ENCODE measurements around the gene AHDC1. TPM values are rescaled to one million over a fixed set of nuclear protein-coding genes. Genes with fewer than 3 reads are reported as not detected.
A peak's percentile ranks its signal among the peaks of the same experiment; 100 is the strongest.

AHDC1 gene
- total RNA-seq, 1 donor from 2014 or later, result 23.7 TPM

DNA sequence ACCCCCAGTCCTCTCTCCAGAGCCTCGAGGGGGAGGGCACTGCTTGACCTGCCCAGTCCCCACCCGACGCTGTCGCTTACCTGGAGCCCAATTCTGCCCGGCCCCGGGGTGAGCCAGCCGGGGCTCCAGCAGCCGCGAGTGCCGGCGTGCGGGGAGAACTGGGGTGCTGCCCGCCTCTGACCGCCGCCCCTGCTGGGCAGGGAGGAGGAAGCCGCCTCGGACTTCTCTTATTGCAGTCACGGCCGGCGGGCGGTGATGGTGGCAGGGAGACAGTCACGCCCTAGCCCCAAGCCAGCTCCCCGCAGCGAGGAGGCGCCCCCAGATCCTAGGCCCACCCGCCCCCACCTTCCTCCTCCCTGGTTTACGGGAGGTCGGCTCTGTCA, 31.0 kb upstream of the AHDC1 start, which contains the start of gene FGR:
TSS of gene FGR (minus strand) at position 201 of the 383 bp plus-strand sequence. CDS start 11,269 bp downstream, outside the sequence.
- Histone ChIP-seq H3K36me3 (no peaks in the 10 kb centered on the region), H3K4me1 (peaks cover 62% of the 10 kb centered on the region), H3K27me3 (ENCODE audit: low read depth) (peaks cover 6% of the 10 kb centered on the region), H3K4me3 (peak within 1 kb of the TSS; percentile 61), H3K9me3 (no peaks in the 10 kb centered on the region), H3K27ac (peak within 1 kb of the TSS; percentile 90)
- TF ChIP-seq, protein P1, sequence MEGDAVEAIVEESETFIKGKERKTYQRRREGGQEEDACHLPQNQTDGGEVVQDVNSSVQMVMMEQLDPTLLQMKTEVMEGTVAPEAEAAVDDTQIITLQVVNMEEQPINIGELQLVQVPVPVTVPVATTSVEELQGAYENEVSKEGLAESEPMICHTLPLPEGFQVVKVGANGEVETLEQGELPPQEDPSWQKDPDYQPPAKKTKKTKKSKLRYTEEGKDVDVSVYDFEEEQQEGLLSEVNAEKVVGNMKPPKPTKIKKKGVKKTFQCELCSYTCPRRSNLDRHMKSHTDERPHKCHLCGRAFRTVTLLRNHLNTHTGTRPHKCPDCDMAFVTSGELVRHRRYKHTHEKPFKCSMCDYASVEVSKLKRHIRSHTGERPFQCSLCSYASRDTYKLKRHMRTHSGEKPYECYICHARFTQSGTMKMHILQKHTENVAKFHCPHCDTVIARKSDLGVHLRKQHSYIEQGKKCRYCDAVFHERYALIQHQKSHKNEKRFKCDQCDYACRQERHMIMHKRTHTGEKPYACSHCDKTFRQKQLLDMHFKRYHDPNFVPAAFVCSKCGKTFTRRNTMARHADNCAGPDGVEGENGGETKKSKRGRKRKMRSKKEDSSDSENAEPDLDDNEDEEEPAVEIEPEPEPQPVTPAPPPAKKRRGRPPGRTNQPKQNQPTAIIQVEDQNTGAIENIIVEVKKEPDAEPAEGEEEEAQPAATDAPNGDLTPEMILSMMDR (IDR thresholded peaks at IDR 0.05), result no peak
- ATAC-seq, result peak; percentile 43 to 57
- intact Hi-C loops (cut with DNase I), result no loop called here
- peak; percentile 84 for DNase-seq

DNA sequence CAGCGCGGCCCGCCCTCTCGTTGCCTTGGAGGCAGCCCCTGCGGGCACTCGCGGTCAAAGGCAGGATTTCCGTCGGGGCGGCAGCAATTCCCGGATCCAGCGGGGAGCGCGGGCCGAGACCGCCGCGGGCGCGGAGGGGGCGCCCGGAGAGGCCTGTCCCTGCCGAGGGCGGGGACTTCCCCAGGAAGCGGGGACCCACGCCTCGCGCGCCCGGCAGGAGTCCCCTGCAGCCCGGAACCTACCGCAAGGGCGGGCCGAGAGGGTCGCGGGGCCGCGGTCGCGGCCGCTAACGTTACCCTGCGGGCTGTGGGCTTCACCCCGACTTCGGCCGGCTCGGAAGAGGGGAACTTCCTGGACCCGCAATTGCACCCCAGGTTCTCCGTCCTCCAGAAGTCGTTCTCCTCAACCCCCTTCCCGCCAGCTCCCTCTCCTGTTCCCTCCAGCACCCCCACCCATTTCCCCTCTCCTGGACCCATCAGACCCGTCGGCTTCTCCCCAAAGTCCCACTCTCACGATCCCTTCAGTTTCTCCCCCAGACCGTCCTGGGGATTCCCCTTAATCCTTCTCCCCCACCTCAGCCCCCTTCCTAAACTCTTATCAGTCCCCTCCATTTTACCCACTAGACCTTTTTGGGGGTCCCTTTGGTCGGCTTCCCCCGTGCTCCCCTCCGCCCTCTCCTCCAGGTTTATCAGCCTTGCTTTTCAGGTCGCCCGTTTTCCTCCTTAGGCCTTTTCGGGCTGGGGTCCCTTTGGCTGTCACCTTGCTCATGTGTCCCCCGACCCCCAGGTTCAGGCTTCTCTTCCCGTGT, 30.4 kb upstream of the AHDC1 start:
- H3K36me3 ChIP-seq, result no peaks in the 10 kb centered on the region
- TF ChIP-seq, protein P1 (IDR thresholded peaks at IDR 0.05), result no peak
- H3K4me3 ChIP-seq, result peak overlapping the region; percentile 61
- DNase-seq, result peak; percentile 74
- peaks cover 6% of the 10 kb centered on the region for H3K27me3 ChIP-seq (ENCODE audit: low read depth)
- H3K9me3 ChIP-seq, result no peaks in the 10 kb centered on the region
- peak overlapping the region; percentile 90 for H3K27ac ChIP-seq
- H3K4me1 ChIP-seq, result peaks cover 68% of the 10 kb centered on the region
- intact Hi-C loops (cut with DNase I), result no loop called here
- peak; percentile 66 to 68 for ATAC-seq

DNA sequence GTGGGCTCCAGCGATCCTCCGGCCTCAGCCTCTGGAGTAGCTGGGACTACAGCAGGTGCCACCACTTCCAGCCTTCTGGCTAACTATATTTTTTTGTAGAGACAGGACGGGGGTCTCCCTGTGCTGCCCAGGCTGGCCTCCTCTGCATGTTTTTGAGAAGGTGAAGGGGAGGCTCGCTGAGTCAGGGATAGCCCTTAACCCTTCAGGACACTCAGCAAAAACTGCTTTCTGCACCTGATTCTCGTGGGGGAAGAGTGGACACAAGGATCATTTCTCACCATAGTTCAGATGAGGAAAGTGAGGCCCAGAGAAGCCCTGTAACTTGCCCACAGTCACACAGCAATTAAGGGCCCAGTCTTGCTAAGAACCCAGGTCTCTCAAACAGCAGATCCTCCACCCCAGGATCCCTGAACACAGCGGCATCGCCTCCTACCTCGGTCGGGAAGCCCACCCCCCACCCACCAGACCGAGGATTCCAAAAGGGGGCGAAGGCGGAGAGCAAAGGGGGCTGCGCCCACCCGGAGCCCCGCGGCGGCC, 29.8 kb upstream of the AHDC1 start:
- Histone ChIP-seq H3K4me1 (peaks cover 75% of the 10 kb centered on the region), H3K27me3 (ENCODE audit: low read depth) (peaks cover 6% of the 10 kb centered on the region), H3K36me3 (no peaks in the 10 kb centered on the region), H3K9me3 (no peaks in the 10 kb centered on the region), H3K4me3 (peak overlapping the region; percentile 61), H3K27ac (peak overlapping the region; percentile 90)
- ATAC-seq, result no peak
- TF ChIP-seq, protein P1 (IDR thresholded peaks at IDR 0.05), result no peak
- no peak for DNase-seq
- intact Hi-C loops (cut with DNase I), result no loop called here

DNA sequence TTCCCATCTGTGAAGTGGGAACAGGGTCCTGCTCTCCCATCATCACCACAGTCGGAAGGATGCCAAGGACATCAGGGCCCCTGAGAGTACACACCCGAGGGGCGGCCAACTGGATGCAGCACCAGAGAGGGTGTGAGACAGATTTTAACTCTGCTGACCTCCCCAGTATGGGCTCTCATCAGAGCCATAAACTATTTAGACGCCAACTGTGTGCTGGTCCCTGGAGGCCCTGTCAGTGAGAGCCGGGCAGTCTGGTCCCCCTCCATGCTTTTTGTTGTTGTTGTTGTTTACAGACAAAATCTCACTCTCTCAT, 29.3 kb upstream of the AHDC1 start:
- peak overlapping the region; percentile 61 for H3K4me3 ChIP-seq
- no peak for DNase-seq
- TF ChIP-seq, protein P1 (IDR thresholded peaks at IDR 0.05), result no peak
- intact Hi-C loops (cut with DNase I), result no loop called here
- no peak for ATAC-seq
- H3K27me3 ChIP-seq (ENCODE audit: low read depth), result peaks cover 6% of the 10 kb centered on the region
- peaks cover 78% of the 10 kb centered on the region for H3K4me1 ChIP-seq
- H3K9me3 ChIP-seq, result no peaks in the 10 kb centered on the region
- peak overlapping the region; percentile 90 for H3K27ac ChIP-seq
- no peaks in the 10 kb centered on the region for H3K36me3 ChIP-seq

DNA sequence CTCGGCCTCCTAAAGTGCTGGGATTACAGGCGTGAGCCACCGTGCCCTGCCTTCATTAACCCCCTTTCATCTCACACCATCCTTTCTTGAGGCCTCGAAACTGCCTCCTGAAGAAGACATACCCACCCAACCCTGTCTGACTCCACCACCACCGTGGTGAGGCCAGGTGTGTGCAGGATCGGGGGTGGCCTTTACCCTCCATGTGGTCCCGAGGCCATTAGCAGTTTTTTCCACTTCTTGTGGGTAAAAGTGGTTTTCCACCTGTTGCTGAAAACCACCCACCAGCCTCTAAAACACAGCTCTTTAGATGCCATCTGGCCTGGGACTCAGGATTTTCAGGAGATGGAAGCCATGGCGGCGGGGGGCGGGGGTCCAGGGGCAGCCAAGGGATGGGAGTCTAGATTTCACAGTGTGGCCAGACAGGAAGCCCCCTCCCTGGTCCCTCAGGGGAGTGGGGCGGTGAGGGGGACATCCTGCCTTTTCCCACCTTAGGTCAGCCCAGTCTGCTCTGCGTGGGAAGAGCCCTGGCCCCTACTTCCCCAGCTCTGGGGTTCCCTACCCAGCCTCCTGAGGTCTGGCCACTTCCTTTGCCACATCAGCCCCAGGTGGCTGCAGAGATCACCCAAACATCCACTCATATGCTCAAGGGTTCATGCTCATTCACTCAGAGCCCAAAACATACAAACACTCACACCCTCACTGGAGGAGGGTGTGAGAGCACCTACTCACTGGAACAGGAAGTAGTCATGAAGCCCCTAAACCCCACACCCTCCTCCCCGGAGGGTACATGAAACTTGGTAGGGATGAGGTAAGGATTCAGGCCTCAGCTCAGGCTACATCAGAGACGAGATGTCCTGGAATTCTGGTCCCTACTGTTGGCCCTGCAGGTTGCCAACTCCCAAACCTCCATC, 28.7 kb upstream of the AHDC1 start:
- H3K27ac ChIP-seq, result peak overlapping the region; percentile 90
- H3K36me3 ChIP-seq, result no peaks in the 10 kb centered on the region
- DNase-seq (no peak), ATAC-seq (peak; percentile 3 to 4)
- TF ChIP-seq, protein P1 (IDR thresholded peaks at IDR 0.05), result no peak
- H3K9me3 ChIP-seq, result no peaks in the 10 kb centered on the region
- peak overlapping the region; percentile 61 for H3K4me3 ChIP-seq
- H3K27me3 ChIP-seq (ENCODE audit: low read depth), result peaks cover 6% of the 10 kb centered on the region
- intact Hi-C loops (cut with DNase I), result no loop called here
- H3K4me1 ChIP-seq, result peaks cover 84% of the 10 kb centered on the region
